K562 (cell line): ENCODE results near the gene ZNF74. TPM values are rescaled to one million over a fixed set of nuclear protein-coding genes. Genes with fewer than 3 reads are reported as not detected.
A peak's percentile ranks its signal among the peaks of the same experiment; 100 is the strongest.

Experiments used
- ATF4 ChIP-seq: fragments of 450-650 bp; formaldehyde crosslinking; IDR thresholded peaks from 2 replicates; pipeline ENCODE4 v1.4.0; 2022; ENCODE audit warnings: mild to moderate bottlenecking, moderate library complexity
- GABPB2 ChIP-seq: fragments of 250-450 bp; sonication (Bioruptor Pico); conservative IDR thresholded peaks from 2 replicates; pipeline ENCODE4 v1.5.1; 2021; ENCODE audit warnings: mild to moderate bottlenecking
- KLF13 ChIP-seq: fragments of 450-650 bp; IDR thresholded peaks from 2 replicates; pipeline ENCODE4 v1.6.1; 2016; ENCODE audit warnings: missing genetic modification characterization, low read depth, mild to moderate bottlenecking, missing compliant biosample characterization, moderate library complexity, borderline replicate concordance
- ZNF146 ChIP-seq: IDR thresholded peaks from one replicate; pipeline ENCODE4 v1.6.1; 2018; ENCODE audit warnings: missing compliant biosample characterization; ENCODE audit not compliant: unreplicated experiment
- ZNF318 ChIP-seq, 2 experiments: fragments of 450-650 bp; IDR thresholded peaks; 2 replicates each; pipeline ENCODE4 v1.6.1; 2016; ENCODE audit warnings: mild to moderate bottlenecking in 2 of 2, borderline replicate concordance in 1 of 2, low read depth in 1 of 2, moderate library complexity in 1 of 2
- polyA plus RNA-seq, 8 experiments: library from polyadenylated mRNA; depleted of rRNA in 4 of 8; stranded (reverse) in 5 of 8; unstranded in 3 of 8; fragments of >200 nt; fragmentation: Nextera tagmentation in 2 of 8; fragmentation: Illumina TruSeq in 1 of 8; extraction: Ambion mirVana in 2 of 8; extraction: Trizol in 1 of 8; gene quantifications; 2 replicates each; pipeline versions ENCODE4 v1.2.1 to v1.2.3, GENCODE V29; 2011 to 2014; ENCODE audit warnings: inconsistent platforms in 1 of 8, missing spikeins in 1 of 8
- total RNA-seq, 7 experiments: library from RNA; depleted of rRNA in 6 of 7; stranded (reverse); fragments of >200 nt in 6 of 7; fragmentation: Illumina TruSeq in 2 of 7; extraction: Trizol in 2 of 7; gene quantifications; 2 replicates each; pipeline versions ENCODE4 v1.2.1 to v1.2.3, GENCODE V29; 2011 to 2021; ENCODE audit warnings: low replicate concordance in 1 of 7

Gene ZNF74
- total and polyA plus RNA-seq, 9 of the 15 experiments (the other 6 are each of a cell fraction or from before 2014, with no cell fraction given): 2.4 to 53.5 (median 31.5) TPM

GRCh38 chr22:20408891-20409290, 14.9 kb downstream of the ZNF74 start (continued):
- no peak for TF ChIP-seq ZNF318 (IDR thresholded peaks at IDR 0.05; ENCODE audit: borderline replicate concordance in 1 of 2, low read depth in 1 of 2)
- 0 out of 2 replicates have a peak, but pooled peaks have one; percentile 50 for TF ChIP-seq GABPB2 (CRISPR knock-in tag)
- no peak for TF ChIP-seq ATF4 (CRISPR knock-in tag)
- TF ChIP-seq KLF13 (tag): peak; percentile 26; the same call in 1 of the 2 replicates
- no peak for TF ChIP-seq ZNF146 (CRISPR knock-in tag)
- TF ChIP-seq, all 486 proteins: peak for 4
